Measurements from ENCODE around the gene RICTOR. TPM values are rescaled to one million over a fixed set of nuclear protein-coding genes. Genes with fewer than 3 reads are reported as not detected.

The RICTOR gene, protein sequence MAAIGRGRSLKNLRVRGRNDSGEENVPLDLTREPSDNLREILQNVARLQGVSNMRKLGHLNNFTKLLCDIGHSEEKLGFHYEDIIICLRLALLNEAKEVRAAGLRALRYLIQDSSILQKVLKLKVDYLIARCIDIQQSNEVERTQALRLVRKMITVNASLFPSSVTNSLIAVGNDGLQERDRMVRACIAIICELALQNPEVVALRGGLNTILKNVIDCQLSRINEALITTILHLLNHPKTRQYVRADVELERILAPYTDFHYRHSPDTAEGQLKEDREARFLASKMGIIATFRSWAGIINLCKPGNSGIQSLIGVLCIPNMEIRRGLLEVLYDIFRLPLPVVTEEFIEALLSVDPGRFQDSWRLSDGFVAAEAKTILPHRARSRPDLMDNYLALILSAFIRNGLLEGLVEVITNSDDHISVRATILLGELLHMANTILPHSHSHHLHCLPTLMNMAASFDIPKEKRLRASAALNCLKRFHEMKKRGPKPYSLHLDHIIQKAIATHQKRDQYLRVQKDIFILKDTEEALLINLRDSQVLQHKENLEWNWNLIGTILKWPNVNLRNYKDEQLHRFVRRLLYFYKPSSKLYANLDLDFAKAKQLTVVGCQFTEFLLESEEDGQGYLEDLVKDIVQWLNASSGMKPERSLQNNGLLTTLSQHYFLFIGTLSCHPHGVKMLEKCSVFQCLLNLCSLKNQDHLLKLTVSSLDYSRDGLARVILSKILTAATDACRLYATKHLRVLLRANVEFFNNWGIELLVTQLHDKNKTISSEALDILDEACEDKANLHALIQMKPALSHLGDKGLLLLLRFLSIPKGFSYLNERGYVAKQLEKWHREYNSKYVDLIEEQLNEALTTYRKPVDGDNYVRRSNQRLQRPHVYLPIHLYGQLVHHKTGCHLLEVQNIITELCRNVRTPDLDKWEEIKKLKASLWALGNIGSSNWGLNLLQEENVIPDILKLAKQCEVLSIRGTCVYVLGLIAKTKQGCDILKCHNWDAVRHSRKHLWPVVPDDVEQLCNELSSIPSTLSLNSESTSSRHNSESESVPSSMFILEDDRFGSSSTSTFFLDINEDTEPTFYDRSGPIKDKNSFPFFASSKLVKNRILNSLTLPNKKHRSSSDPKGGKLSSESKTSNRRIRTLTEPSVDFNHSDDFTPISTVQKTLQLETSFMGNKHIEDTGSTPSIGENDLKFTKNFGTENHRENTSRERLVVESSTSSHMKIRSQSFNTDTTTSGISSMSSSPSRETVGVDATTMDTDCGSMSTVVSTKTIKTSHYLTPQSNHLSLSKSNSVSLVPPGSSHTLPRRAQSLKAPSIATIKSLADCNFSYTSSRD (N-terminal part only)
- 1 to 10 TPM; 2.3 to 4.8 (median 3.2) TPM for polyA plus RNA-seq

DNA sequence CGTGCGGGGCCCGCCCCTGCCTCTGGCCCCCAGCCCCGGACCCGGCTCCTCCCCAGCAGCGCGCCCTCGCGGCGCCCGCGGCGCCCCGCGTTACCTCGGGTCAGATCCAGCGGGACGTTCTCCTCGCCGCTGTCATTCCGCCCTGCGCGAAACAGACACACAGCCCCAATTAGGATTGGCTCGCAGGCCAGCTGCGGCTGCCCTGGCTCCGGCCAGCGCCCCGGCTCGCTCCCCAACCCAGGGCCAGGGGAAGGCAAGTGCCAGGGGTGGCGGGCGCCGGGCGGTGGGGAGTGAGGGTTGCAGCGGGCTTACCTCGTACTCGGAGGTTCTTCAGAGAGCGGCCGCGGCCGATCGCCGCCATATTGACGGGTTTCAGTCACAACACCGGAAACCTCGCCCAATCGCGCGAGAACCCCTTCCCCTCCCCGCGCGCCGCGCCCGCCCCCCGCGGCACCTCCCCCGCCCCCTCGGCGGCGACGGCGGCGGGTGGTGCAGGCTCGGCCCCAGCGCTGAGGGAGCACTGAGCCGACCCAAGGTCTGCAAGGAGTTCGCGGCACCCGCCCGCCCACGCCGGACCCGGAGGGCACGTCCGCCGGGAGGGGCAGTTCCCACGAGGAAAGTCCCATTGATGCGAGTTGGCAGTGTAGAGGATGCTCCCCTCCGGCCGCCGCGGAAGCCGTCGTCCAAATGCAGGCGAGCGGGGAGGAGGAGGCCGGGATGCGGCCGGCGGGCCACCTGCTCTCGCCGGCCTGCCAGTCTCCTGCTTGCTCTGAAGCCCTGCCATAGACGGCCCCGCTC, at the start of gene RICTOR:
Gene RICTOR (minus strand): TSS at position 383 of the 798 bp plus-strand sequence. CDS start 22 bp downstream, at position 361.
- H3K27ac ChIP-seq (ENCODE audit: low read depth, low read length) = peak within 1 kb of the TSS; percentile 92
- WGBS, 3 donors = 0 to 1% (median 0%) methylated on average over 65 to 93 of the region's 94 CpGs

DNA sequence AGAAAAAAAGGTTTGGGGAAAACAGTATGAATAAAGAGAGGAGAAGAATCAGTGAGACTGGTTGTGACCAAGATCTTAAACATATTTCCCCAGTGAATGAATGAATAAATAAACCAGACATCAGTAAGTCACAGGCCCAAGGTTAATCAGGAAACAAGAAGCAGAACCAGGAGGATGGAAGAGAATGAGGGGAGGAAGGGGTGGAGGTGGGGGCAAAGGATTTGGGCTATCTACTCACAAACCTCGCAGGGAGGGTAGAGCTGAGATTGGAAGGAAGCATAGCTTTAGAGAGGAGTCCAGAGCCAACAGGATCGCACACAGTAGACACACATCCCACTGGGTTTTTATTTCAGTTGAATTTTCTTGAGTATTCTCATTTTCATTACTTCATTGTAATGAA, 47.7 kb upstream of the RICTOR start:
- whole genome bisulfite sequencing, 3 donors = 74 to 89% (median 83%) methylated on average over 2 of the region's 2 CpGs

DNA sequence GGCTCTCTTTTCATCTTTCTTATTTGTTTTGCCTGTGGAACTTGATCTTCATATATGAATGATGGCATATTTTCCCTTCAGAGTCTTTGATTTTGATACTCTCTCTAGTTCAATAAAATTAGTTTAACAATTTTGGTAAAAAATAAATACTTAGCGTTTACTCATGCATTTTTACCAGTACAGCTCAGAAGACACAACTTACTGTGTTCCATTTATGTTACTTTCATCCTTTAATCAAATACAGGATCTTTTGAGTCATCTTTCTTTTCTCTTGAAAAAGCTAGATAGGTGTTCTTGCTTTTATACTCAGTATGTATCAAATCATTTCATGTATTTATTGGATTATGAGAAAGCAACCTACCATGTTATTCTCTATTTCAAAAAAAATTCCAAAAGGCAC, 47.1 kb upstream of the RICTOR start:
- no peak overlapping the region for H3K27ac ChIP-seq (ENCODE audit: low read depth, low read length)
- 51 to 85% (median 80%) methylated on average over 1 of the region's 1 CpG for WGBS, 3 donors

More for the DNA sequence above, 47.7 kb upstream of the RICTOR start:
- H3K27ac ChIP-seq (ENCODE audit: low read depth, low read length) = no peak overlapping the region

DNA sequence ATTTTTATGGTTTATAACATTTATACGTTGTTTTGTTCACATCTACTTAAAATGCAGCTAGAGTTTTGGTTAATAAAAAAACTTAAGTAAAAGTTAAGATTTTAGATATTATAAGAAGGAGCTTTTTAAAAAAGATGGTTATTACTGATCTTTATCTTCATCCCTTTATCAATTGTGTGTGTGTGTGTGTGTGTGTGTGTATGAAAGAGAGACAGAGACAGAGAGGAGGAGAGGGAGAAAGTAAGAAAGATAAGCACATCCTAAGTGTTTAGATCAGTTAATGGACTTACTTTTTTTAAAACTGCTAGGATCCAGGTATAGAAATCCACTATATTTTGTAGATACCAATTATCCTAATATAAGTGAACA, 45.8 kb upstream of the RICTOR start:
- H3K27ac ChIP-seq (ENCODE audit: low read depth, low read length) = no peak overlapping the region
- WGBS, 3 donors = 84 to 90% (median 85%) methylated on average over 1 of the region's 1 CpG

DNA sequence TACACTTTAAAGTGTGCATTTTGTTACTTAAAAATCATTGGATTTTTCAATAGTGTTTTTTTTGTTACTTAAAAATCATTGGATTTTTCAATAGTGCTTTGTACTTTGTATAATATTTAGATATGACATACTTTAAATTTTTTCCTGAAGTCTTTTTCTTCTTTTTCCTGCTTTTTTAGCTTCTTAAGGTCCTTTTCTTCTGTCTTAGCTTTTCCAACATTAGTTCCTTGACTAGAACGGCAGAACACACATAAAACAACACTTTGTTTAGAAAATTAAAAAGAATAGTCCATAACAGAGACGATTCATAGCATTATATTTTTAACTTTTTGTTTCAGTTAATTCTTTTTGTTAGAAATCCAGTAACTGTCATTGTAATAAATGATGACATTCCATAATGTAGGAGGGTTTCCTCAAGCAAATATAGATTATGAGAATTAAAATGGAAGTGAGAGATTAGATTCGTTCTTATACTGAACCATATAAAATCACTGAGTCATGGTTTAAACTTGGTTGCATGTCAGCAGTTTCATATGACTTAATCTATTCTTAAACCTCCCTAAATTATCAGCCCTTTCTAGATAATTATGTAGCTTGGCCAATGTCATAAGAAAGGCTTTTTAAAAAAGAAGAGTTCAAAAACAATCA, 45.3 kb upstream of the RICTOR start:
- 71 to 81% (median 79%) methylated on average over 3 of the region's 3 CpGs for WGBS, 3 donors
- H3K27ac ChIP-seq (ENCODE audit: low read depth, low read length) = no peak overlapping the region

DNA sequence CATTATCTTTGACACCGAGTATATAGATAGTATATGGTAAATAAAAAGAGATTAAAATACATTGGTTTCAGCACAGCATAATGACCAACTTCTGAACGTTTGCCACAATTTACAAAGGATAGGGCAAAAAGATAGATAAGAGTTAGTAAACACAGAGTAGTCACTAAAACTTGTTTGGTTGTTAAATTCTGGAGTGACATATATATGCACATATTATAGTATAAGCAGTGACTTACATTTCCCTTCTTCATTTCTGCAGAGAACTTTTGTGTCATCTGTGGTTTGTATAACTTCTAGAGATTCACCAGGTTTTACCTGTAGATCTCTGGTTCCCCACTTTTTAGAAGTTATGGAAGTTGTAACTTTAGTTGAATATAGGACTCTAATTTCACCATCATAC, 44.4 kb upstream of the RICTOR start:
- 35 to 90% (median 79%) methylated on average over 2 of the region's 2 CpGs for WGBS, 3 donors
- H3K27ac ChIP-seq (ENCODE audit: low read depth, low read length) = no peak overlapping the region

DNA sequence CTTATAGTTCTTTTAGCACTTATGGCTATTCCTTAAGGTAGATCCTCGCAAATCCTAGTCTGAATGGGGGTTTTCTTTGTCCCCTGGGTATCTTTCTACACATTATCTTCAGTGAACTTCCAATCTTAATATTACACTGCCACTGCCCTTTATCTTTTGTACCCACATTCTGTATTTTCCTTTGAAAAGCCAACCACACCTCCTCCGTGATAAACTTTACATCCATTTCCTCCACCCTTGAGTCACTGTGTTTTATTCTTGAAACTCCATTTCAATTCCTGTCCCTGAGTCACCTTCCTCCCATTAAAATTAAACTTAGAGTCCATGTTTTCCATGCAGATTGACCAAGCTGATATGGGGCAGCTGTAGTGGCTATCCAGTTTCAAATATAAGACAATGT, 43.2 kb upstream of the RICTOR start:
- WGBS, 3 donors = 69 to 79% (median 78%) methylated on average over 2 of the region's 2 CpGs
- H3K27ac ChIP-seq (ENCODE audit: low read depth, low read length) = no peak overlapping the region

DNA sequence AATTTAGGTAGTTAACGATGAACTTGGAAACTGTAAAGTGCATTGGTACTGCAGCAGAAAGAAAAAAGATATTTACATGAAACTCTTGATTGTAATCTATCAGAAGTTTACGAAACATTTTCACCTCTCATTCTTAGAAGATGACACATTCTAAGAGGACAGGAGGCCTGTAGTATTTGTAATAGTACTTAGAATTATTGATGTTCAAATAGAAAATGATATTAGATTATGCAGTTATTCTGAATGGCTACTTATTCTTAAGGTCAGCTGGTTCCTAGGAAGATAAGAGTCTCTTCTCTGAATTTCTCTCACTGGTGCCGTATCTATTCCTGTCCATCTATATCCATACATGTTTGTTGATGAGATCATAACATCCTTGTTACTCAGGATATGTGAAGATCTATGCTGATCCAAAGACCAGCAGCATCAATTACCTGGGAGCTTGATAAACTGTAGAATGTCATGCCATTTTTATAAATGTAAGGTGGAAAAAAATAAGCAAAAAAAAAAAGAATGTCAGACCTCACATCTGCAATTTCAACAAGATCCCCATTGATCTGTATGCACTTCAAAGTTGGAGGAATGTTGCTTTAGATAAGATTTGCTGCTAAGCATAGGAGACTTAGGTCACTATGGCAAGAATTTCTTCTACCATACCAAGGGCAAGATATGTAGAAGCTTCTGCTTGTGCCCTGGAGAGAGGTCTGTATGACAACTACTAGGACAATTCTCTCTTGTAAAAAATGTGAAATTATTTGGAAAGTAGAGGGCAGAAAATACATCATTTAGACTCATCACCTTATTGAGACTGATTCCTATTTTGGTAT, 42.4 kb upstream of the RICTOR start:
- 84 to 96% (median 91%) methylated on average over 3 of the region's 3 CpGs for WGBS, 3 donors

DNA sequence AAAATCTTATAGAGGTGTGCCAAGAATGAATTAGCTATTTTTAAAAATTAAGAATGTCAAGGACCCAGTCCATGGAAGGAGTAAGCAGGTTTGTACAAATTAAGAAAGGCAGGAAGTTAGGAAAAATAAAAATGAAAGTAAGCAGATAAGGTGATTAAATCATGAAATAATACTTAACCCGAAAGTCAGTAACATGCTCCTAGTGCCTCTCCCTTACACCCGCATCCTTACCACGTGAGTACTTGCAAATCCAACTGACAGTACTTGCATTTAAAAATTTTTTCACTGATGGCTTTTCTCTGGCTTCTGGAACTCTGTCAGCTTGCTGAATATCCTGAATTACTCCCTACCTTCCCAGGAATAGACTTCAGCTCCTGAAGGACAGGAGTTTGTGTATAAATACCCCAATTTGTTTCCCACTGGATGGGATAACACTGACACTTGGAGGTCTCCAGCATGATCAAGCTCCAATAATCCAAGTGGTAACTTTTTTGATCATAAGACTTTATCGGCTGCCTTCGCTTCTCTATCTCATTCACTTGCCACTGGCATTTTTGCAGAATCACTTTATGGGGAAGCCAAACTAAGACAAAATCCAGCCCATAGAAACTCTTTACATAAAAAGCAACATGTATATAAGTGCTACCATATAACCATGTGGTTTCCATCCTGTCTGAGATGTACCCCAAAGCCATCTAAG, 41.6 kb upstream of the RICTOR start:
- WGBS, 3 donors = 66 to 76% (median 69%) methylated on average over 5 of the region's 5 CpGs
- H3K27ac ChIP-seq (ENCODE audit: low read depth, low read length) = no peak overlapping the region

More for the DNA sequence above, 42.4 kb upstream of the RICTOR start:
- no peak overlapping the region for H3K27ac ChIP-seq (ENCODE audit: low read depth, low read length)

DNA sequence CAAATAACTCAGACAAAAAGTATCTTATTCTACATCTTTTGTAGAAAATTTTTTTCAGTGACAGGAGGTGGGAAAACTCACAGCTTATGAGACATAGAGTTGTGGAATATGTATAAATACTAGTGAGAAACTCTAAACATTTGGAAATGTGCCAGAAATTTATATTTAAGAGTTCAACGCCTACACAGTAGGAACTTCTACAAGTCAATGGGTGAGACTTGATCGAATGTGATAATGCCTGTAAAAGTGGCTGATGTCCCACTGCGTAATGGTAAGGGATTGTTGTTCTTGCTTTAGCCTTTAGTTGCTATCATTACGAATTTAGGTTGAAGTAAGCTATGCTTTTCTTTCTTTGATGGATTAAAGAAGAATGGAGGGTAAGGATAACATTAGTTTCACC, 40.0 kb upstream of the RICTOR start:
- no peak overlapping the region for H3K27ac ChIP-seq (ENCODE audit: low read depth, low read length)
- 80 to 93% (median 90%) methylated on average over 4 of the region's 4 CpGs for WGBS, 3 donors

DNA sequence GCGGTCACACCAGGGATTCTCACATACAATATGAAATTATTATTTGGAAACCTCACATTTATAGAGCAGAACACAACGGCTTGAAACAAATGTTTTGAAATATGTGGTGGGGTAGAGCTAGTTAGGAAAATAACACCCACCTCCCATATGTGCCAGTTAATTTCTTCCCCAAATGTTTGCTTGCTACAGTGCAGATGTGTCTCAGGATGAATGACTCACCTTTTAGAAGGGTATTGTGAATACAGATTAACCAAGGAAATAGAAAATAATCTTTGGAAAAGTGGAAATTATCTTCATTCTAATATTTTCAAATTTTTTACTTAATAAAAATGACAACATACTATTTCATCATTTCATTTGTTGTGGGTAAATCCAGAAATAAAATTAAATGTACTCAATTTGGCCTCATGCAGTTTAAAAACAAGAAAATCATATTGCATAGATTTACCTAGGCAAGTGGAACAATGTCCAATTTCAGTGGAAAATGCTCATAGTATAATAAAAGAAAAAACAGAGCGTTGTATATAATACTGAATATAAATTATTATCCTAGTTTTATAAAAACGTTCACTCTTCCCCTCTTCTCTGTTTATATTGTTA, 39.3 kb upstream of the RICTOR start:
- 74 to 84% (median 82%) methylated on average over 4 of the region's 4 CpGs for WGBS, 3 donors
- no peak overlapping the region for H3K27ac ChIP-seq (ENCODE audit: low read depth, low read length)

DNA sequence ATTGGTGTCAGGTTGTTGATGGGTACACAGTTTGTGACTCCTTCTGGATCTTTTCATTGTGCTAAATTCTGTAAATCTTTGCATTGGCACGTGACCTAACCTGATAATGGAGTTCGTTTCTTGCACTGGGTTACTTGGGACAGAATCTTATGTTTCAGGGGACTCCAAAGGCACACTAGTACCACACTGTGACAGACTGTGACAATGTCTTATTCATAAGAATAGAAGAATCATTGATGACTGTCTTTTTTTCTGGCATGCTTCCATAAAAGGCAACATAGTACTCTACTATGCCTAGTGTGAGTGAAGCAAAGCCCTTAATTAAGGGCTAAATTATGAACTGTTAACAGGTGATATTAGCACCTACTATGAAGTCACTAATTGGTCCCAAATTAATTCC, 35.4 kb upstream of the RICTOR start:
- 67 to 95% (median 89%) methylated on average over 2 of the region's 2 CpGs for WGBS, 3 donors
- H3K27ac ChIP-seq (ENCODE audit: low read depth, low read length) = no peak overlapping the region

DNA sequence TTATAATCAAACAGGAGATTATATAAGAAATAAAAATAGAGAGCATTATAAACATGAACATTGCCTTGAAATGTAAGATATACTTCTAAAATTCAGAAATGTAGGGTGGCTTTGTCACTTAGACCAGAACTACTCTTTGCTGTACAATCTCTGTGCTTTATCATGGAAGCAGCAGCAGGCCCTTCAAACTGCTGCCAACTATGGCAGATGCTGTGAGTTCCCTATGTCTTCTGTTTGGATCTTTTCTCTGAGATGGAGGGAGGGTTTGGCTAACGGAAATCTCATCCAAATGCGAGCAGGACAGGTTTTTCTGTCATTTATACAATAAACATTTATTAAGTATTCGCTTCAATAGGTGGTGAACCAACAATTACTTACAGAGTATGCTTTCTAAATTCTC, 34.8 kb upstream of the RICTOR start:
- WGBS, 3 donors = 74 to 84% (median 81%) methylated on average over 3 of the region's 3 CpGs
- no peak overlapping the region for H3K27ac ChIP-seq (ENCODE audit: low read depth, low read length)

DNA sequence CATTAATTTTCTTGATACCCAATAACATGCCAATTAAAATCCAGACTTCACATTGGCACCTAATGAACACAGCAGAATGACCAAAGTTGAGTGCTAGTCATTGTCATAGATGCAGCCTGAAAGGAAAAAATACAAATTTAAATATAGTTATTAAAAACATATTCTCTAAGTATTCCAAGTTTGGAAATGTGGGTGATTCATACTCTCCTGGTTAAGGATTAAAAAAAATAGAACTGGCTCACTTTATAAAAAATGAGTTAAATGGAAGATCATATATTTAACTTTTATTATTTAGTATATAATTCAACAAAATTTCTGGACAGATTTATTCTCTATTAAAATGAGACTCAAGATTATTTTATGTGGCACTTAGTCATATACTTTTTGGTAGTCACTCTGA, 33.2 kb upstream of the RICTOR start:
- H3K27ac ChIP-seq (ENCODE audit: low read depth, low read length) = no peak overlapping the region

DNA sequence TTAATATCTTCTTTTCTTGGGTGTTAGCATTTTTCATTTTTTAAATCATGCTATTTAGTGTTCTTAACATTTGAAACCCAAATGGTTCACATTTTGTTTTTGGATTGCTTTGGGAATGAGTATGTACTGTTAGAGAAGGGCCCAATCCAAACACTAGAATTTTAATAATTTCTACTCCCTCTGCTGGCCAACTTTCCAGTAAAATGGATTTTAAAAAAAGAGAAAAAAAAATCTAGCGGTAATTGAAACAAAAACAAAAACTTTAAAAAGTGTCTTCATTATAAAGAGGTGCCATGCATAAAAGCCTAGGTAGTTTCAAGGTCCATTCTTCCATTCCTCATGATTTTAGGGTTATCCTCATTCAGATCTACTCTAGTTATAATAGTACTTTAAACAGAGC, 32.1 kb upstream of the RICTOR start:
- WGBS, 3 donors = 54 to 61% (median 58%) methylated on average over 1 of the region's 1 CpG
- no peak overlapping the region for H3K27ac ChIP-seq (ENCODE audit: low read depth, low read length)

DNA sequence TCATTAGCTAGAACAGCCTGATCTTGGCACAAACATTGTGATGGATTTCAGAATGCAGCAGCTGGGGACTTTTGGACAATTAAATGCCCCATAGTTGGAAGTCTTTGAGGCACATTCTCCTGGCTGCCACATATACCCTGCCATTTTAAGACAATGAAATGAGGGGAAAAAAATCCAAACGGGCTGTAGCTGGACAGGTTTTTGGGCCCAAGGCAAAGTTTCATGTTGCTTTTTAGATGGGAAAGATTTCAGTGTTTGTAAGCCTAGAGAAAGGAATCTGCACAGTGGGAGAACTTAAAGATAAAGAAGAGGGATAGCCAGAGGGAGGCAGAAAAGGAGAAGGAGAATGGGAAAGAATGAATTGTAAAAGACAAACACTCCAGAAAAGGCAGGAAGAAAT, 30.0 kb upstream of the RICTOR start:
- 62 to 80% (median 73%) methylated on average over 1 of the region's 1 CpG for WGBS, 3 donors
- H3K27ac ChIP-seq (ENCODE audit: low read depth, low read length) = no peak overlapping the region
